ENCODE data around the gene TP53TG3F. TPM values are rescaled to one million over a fixed set of nuclear protein-coding genes. Genes with fewer than 3 reads are reported as not detected.
"Not testable (repeated sequence)": the region's sequence is repeated elsewhere in the genome, so short reads cannot be mapped to it uniquely, and the experiment has no call there.

The TP53TG3F gene

GRCh38 chr16:33509906-33510305 is 50.5 kb downstream of the TP53TG3F start:
- H2AK5ac ChIP-seq (ENCODE audit: low read length, severe bottlenecking); H3K27ac ChIP-seq (ENCODE audit: low read length, poor library complexity, severe bottlenecking); H3K4ac ChIP-seq (ENCODE audit: low read depth in 1 of 2, low read length in 2 of 2); H3K4me1 ChIP-seq (ENCODE audit: control insufficient read depth, insufficient read depth, low read depth, low read length); H3K4me2 ChIP-seq (ENCODE audit: low read length, poor library complexity, severe bottlenecking); H2AFZ ChIP-seq (ENCODE audit: low read depth, low read length); H3K27me3 ChIP-seq (ENCODE audit: control insufficient read depth in 1 of 2, insufficient read depth in 1 of 2, low read length in 2 of 2); H2BK15ac ChIP-seq (ENCODE audit: low read depth, poor library complexity, severe bottlenecking); H2BK5ac ChIP-seq (ENCODE audit: low read depth, low read length, poor library complexity, severe bottlenecking); H2BK120ac ChIP-seq (ENCODE audit: low read depth, low read length); H2BK12ac ChIP-seq (ENCODE audit: low read length in 2 of 2); H3K9me3 ChIP-seq (ENCODE audit: control insufficient read depth, low read length); DNase-seq; H3K4me3 ChIP-seq (ENCODE audit: insufficient read depth in 1 of 2, low read depth in 1 of 2, low read length in 2 of 2); H3K9ac ChIP-seq (ENCODE audit: low read length); H3K23ac ChIP-seq (ENCODE audit: low read length in 2 of 2); H3K36me3 ChIP-seq (ENCODE audit: control insufficient read depth in 1 of 2, insufficient read depth in 2 of 2, low read depth in 1 of 2, low read length in 2 of 2); H3K18ac ChIP-seq (ENCODE audit: low read depth in 1 of 2, low read length in 2 of 2); H3K14ac ChIP-seq (ENCODE audit: low read length in 2 of 2); H3K79me1 ChIP-seq (replicated peaks; ENCODE audit: low read length, poor library complexity, severe bottlenecking); H4K8ac ChIP-seq (ENCODE audit: low read length); H4K91ac ChIP-seq (ENCODE audit: low read length): not testable (repeated sequence)
- 57% methylated on average over 1 of the region's 10 CpGs for WGBS

Small RNA genes lying within 50 kb of the gene (small RNA-seq; reads per million reads assigned to genes)
- gene AC136944.5 (ENCODE audit: low read depth) (not detected), gene AC136944.6 (ENCODE audit: low read depth) (not detected)

Data from mesenchymal stem cell (in vitro differentiated cells and primary cell).